Activated CD4-positive, CD25-positive, alpha-beta regulatory T cell treated with anti-CD3 and anti-CD28 coated beads, Interleukin-2, amount 50 U/mL, for 24 hours (primary cell): ENCODE data around the gene CYB561A3.

ENCODE experiments used
- ATAC-seq, 2 donors: fragments of 150-1000 bp; cut with Tn5 transposase; one replicate each; pipeline ENCODE4 v1.10.0; 2021; ENCODE audit warnings: mild to moderate bottlenecking in 1 of 2, moderate library complexity in 1 of 2

Gene CYB561A3

DNA sequence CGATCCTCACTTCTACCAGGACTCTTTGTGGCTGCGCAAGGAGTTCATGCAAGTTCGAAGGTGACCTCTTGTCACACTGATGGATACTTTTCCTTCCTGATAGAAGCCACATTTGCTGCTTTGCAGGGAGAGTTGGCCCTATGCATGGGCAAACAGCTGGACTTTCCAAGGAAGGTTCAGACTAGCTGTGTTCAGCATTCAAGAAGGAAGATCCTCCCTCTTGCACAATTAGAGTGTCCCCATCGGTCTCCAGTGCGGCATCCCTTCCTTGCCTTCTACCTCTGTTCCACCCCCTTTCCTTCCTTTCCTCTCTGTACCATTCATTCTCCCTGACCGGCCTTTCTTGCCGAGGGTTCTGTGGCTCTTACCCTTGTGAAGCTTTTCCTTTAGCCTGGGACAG lies 7.0 kb upstream of the CYB561A3 start:
- no peak for ATAC-seq

DNA sequence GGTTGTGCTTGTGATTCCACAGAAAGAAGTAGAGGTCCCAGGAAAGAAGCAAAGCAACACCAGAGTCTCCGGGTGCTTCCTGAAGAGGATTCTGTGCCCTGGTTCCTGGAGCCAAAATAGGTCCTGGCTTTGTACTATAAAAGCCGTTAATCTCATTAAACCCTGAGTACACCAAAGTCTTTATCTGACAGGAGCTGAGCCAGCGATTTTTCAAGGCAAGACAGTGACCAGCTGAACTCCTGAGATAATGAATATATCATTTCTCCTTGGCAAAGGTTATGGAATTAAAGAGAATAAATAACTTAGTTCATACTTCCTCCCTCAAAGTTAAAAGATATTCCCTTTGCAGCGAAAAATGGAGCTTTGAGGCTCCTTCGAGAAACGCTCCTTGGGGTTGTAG lies 5.7 kb upstream of the CYB561A3 start:
- no peak for ATAC-seq

- no peak for ATAC-seq
These were observed 2.5 kb upstream of the CYB561A3 start for GRCh38 chr11:61364012-61364675.

DNA sequence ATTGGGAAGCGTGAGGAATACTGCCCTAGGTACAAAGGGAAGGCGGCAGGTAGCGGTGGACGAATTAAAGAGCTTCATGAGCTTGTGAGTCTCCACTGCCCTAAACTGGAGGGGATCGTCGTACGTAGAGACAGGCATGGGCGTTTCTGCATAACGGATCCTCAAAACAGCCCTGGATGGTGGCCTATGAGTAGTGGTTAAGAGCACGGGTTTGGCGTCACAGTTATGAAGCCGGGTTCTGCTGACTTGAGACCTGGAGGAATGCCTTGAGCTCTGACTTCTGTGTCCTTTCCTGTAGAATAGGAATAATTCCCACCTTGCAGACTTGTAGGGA lies 827 bp upstream of the CYB561A3 start:
- peak; percentile 17 to 18 for ATAC-seq

- peak in 1 of 2 donors; percentile 1 for ATAC-seq
These were observed 393 bp downstream of the CYB561A3 start for GRCh38 chr11:61361237-61361740.

DNA sequence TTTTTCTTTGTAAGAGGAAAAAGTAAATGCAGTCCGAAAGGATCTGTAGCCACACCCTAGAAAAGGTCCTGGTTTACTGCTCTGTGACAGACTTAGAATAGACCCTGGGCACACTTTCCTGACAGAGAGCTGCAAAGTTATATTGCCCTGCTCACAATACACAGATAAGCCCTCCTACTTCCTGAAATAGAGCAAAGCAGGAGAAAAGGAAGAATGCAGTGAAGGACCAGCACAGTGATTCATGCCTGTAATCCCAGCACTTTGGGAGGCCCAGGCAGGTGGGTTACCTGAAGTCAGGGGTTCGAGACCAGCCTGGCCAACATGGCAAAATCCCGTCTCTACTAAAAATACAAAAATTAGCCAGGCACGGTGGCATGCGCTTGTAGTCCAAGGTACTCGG lies 2.2 kb downstream of the CYB561A3 start:
- no peak for ATAC-seq

- ATAC-seq: no peak
These were observed 3.1 kb downstream of the CYB561A3 start for GRCh38 chr11:61358566-61358965.

DNA sequence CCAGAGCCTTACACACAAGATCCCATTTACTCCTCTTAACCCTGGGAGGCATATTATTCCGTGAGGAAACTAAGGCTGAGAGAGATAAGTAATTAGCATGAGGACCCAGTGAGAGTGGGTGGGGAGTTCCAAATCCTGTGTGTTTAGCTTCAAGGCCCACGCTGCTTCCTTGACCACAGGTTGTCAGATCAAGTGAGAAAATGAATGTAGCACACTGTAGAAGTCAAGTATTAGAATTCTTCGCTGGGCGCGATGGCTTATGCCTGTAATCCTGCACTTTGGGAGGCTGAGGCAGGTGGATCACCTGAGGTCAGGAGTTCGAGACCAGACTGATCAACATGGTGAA lies 3.8 kb downstream of the CYB561A3 start:
- no peak for ATAC-seq

DNA sequence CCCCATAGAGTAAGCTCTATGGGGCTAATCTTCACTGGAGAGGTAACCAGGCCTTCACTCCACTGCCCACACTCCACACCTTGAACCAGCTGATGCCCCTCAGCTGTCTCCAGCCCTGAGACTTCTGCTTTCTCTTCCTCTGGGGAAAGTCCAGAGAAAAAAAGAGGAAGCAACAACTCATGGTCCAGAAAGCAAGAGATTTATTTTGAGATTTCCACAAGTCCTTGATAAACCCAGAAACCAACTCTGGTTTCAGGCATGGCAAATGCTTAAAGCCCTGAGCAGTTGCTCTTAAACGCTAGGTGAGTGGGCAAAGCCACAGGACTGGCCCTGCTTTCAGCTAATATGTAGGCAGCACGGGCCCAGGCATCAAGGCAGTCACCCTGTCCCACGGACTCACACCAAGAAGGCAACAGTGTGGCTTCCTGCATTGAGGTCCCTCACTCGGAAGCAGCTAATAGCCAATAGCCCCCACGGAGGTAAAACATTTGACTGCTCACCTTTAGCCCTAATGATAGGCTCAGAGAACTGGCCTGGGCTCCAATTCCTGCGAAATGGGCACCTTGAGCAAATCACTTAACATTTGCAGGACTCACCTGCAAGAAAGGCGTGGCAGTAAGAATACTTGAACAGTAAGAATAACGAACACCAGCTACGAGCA lies 4.3 kb downstream of the CYB561A3 start:
- ATAC-seq: no peak

DNA sequence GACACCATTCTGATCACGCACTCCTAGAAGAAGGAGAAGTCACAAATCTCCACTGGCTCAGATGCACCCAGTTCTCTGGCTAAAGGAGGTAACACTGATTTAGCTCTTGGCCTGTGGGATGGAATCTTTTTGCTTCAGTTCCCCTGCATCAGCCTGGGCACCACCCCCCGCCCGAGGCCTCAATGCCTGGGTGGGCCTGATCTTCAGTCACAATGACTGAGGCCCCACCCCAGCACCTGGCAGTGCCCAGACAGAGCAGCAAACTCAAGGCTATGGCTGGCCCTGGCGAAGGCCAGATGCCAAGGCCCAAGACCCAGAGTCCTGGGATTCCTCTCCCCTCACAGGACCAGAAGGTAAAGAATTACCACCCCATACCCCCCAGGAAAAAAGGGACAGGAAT lies 5.0 kb downstream of the CYB561A3 start:
- no peak for ATAC-seq

DNA sequence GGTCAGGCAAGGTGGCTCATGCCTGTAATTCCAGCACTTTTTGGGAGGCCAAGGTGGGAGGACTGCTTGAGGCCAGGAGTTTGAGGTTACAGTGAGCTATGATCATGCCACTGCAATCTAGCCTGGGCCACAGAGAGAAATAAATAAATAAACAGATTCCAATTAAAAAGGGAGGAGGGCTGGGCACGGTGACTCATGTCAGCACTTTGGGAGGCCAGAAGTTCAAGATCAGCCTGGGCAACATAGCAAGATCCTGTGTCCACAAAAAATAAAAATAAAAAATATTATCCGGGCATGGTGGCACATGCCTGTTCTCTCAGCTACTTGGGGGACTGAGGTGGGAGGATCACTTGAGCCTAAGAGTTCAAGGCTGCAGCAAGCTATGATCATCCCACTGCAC lies 7.5 kb downstream of the CYB561A3 start:
- ATAC-seq: no peak

- no peak for ATAC-seq
These were observed 8.3 kb downstream of the CYB561A3 start for GRCh38 chr11:61353131-61354067.

GRCh38 chr11:61352038-61352437 lies 9.6 kb downstream of the CYB561A3 start:
- ATAC-seq: no peak

GRCh38 chr11:61350803-61351202 lies 10.9 kb downstream of the CYB561A3 start:
- ATAC-seq: no peak

GRCh38 chr11:61350336-61350735 lies 11.3 kb downstream of the CYB561A3 start:
- no peak for ATAC-seq

GRCh38 chr11:61349916-61350315 lies 11.8 kb downstream of the CYB561A3 start:
- ATAC-seq: no peak

- no peak for ATAC-seq
These were observed 12.4 kb downstream of the CYB561A3 start for GRCh38 chr11:61349189-61349751.

DNA sequence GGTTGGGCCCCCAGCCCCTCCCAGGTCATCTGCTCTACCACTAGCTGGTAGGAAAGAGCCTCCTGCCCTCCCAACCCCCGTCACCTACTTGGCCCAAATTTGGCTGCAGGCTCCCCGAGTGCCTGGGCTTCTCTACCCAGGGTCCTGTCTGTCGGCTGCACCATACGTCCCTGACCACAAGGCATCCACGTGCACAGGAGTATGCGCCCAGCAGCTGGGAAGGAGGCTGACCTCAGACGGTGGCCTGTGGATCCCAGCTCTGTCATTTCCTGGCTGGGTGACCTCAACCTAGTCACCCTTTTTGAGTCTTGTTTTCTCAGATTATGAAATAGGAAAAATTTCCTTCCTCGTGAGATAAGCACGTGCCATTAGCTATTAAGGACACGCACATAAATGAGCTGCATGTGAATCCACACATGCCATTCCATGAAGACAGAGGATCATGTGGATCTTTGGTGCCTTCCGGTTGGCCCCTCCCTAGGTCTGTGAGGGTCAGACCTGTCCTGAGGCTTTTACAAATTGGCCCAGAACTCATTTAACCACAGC lies 13.7 kb downstream of the CYB561A3 start:
- ATAC-seq: no peak

- ATAC-seq: no peak
These were observed 15.5 kb downstream of the CYB561A3 start for GRCh38 chr11:61345954-61346843.

DNA sequence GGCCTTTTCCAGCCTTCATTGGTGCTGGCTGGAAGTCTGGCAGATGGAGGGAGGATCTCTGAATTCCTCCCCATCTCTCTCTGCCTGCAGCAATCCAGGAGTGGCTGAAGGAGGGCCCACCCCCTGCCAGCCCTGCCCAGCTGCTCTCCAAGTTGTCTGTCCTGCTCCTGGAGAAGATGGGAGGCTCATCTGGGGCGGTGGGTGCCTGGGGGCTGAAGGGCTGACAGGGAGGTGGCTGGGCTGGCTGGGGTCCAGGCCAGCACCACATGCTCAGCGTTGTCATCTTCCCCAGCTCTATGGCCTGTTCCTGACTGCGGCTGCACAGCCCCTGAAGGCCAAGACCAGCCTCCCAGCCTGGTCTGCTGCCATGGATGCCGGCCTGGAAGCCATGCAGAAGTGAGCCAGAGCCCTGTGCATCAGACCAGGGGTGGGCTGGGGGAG lies 16.5 kb downstream of the CYB561A3 start:
- no peak for ATAC-seq

GRCh38 chr11:61343792-61344745 lies 17.6 kb downstream of the CYB561A3 start:
- no peak for ATAC-seq
